ENCODE data around the gene MYMK.

Gene MYMK

GRCh38 chr9:133563291-133563796 is 38.6 kb upstream of the MYMK start:
- TF ChIP-seq, protein P1, sequence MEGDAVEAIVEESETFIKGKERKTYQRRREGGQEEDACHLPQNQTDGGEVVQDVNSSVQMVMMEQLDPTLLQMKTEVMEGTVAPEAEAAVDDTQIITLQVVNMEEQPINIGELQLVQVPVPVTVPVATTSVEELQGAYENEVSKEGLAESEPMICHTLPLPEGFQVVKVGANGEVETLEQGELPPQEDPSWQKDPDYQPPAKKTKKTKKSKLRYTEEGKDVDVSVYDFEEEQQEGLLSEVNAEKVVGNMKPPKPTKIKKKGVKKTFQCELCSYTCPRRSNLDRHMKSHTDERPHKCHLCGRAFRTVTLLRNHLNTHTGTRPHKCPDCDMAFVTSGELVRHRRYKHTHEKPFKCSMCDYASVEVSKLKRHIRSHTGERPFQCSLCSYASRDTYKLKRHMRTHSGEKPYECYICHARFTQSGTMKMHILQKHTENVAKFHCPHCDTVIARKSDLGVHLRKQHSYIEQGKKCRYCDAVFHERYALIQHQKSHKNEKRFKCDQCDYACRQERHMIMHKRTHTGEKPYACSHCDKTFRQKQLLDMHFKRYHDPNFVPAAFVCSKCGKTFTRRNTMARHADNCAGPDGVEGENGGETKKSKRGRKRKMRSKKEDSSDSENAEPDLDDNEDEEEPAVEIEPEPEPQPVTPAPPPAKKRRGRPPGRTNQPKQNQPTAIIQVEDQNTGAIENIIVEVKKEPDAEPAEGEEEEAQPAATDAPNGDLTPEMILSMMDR (IDR thresholded peaks at IDR 0.05; ENCODE audit: borderline replicate concordance, extremely low read depth, low read length, poor library complexity, severe bottlenecking) = no peak
- TF ChIP-seq EZH2 (IDR thresholded peaks at IDR 0.05; ENCODE audit: borderline replicate concordance, low read depth, low read length, severe bottlenecking) = no peak
- H3K4me3 ChIP-seq (ENCODE audit: low read depth in 1 of 2, low read length in 2 of 2) = no peak overlapping the region
- no peak overlapping the region for H2AFZ ChIP-seq (ENCODE audit: low read depth, low read length)
- ATAC-seq (ENCODE audit: insufficient read depth, low read depth) (no peak), DNase-seq (no peak)
- no peaks in the 10 kb centered on the region for H3K27me3 ChIP-seq (ENCODE audit: insufficient read depth, low read length, poor library complexity)
- H3K9me3 ChIP-seq (ENCODE audit: insufficient read depth, low read length, severe bottlenecking) = no peaks in the 10 kb centered on the region
- H3K27ac ChIP-seq (ENCODE audit: low read length) = no peak overlapping the region
- no peak overlapping the region for H3K4me2 ChIP-seq (ENCODE audit: insufficient read depth, low read length)
- no peaks in the 10 kb centered on the region for H3K36me3 ChIP-seq (ENCODE audit: insufficient read depth, low read length)
- H4K20me1 ChIP-seq (ENCODE audit: insufficient read depth, low read length) = no peaks in the 10 kb centered on the region
- H3K79me2 ChIP-seq (ENCODE audit: insufficient read depth, low read length) = no peaks in the 10 kb centered on the region
- no peak overlapping the region for H3K9ac ChIP-seq (ENCODE audit: low read depth, low read length)
- H3K4me1 ChIP-seq (ENCODE audit: insufficient read depth, low read length) = no peaks in the 10 kb centered on the region

GRCh38 chr9:133562611-133563290 is 38.0 kb upstream of the MYMK start:
- no peak overlapping the region for H3K9ac ChIP-seq (ENCODE audit: low read depth, low read length)
- H3K4me1 ChIP-seq (ENCODE audit: insufficient read depth, low read length) = no peaks in the 10 kb centered on the region
- no peak overlapping the region for H3K4me2 ChIP-seq (ENCODE audit: insufficient read depth, low read length)
- no peaks in the 10 kb centered on the region for H3K9me3 ChIP-seq (ENCODE audit: insufficient read depth, low read length, severe bottlenecking)
- no peaks in the 10 kb centered on the region for H3K79me2 ChIP-seq (ENCODE audit: insufficient read depth, low read length)
- no peak for TF ChIP-seq EZH2 (IDR thresholded peaks at IDR 0.05; ENCODE audit: borderline replicate concordance, low read depth, low read length, severe bottlenecking)
- TF ChIP-seq, protein P1 (IDR thresholded peaks at IDR 0.05; ENCODE audit: borderline replicate concordance, extremely low read depth, low read length, poor library complexity, severe bottlenecking) = no peak
- H2AFZ ChIP-seq (ENCODE audit: low read depth, low read length) = no peak overlapping the region
- no peak overlapping the region for H3K27ac ChIP-seq (ENCODE audit: low read length)
- H3K27me3 ChIP-seq (ENCODE audit: insufficient read depth, low read length, poor library complexity) = no peaks in the 10 kb centered on the region
- H4K20me1 ChIP-seq (ENCODE audit: insufficient read depth, low read length) = no peaks in the 10 kb centered on the region
- ATAC-seq (ENCODE audit: insufficient read depth, low read depth) (no peak), DNase-seq (no peak)
- no peak overlapping the region for H3K4me3 ChIP-seq (ENCODE audit: low read depth in 1 of 2, low read length in 2 of 2)
- no peaks in the 10 kb centered on the region for H3K36me3 ChIP-seq (ENCODE audit: insufficient read depth, low read length)

GRCh38 chr9:133561976-133562554 is 37.3 kb upstream of the MYMK start:
- Histone ChIP-seq H3K4me1 (ENCODE audit: insufficient read depth, low read length) (no peaks in the 10 kb centered on the region), H3K27me3 (ENCODE audit: insufficient read depth, low read length, poor library complexity) (no peaks in the 10 kb centered on the region), H3K4me2 (ENCODE audit: insufficient read depth, low read length) (no peak overlapping the region)

More at GRCh38 chr9:133561976-133562554, 37.3 kb upstream of the MYMK start:
- H3K9me3 ChIP-seq (ENCODE audit: insufficient read depth, low read length, severe bottlenecking) = no peaks in the 10 kb centered on the region
- H3K36me3 ChIP-seq (ENCODE audit: insufficient read depth, low read length) = no peaks in the 10 kb centered on the region
- no peak for TF ChIP-seq EZH2 (IDR thresholded peaks at IDR 0.05; ENCODE audit: borderline replicate concordance, low read depth, low read length, severe bottlenecking)
- TF ChIP-seq, protein P1 (IDR thresholded peaks at IDR 0.05; ENCODE audit: borderline replicate concordance, extremely low read depth, low read length, poor library complexity, severe bottlenecking) = no peak
- H3K79me2 ChIP-seq (ENCODE audit: insufficient read depth, low read length) = no peaks in the 10 kb centered on the region
- no peak overlapping the region for H3K4me3 ChIP-seq (ENCODE audit: low read depth in 1 of 2, low read length in 2 of 2)
- H3K9ac ChIP-seq (ENCODE audit: low read depth, low read length) = no peak overlapping the region
- H2AFZ ChIP-seq (ENCODE audit: low read depth, low read length) = no peak overlapping the region
- ATAC-seq (ENCODE audit: insufficient read depth, low read depth) (no peak), DNase-seq (no peak)
- no peak overlapping the region for H3K27ac ChIP-seq (ENCODE audit: low read length)
- H4K20me1 ChIP-seq (ENCODE audit: insufficient read depth, low read length) = no peaks in the 10 kb centered on the region

Data from DND-41 (cell line).